ENCODE results near the gene FARSB.

DNA sequence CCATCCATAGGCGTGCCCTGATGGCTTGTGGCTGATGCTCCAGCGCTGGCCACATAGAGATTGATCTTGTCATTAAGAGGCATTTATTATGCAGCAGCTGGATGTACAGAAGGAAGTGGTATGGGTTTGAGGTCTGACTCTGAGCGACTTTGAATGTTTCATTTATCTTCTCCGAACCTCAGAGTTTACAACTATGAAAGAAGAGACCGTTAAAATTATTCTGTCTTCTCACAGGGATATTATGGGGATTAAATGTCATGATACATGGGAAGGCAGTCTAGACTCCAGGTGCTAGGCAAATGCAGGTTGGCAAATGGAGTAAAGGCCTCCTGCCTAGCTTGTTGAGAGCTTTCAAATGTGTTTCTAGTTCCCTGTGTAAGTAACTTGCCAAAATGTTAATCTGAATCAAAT lies 45.8 kb upstream of the FARSB start:
- TF ChIP-seq EZH2 (IDR thresholded peaks at IDR 0.05; ENCODE audit: insufficient read depth, poor library complexity, severe bottlenecking) (no peak), EZH2phosphoT487 (IDR thresholded peaks at IDR 0.05; ENCODE audit: insufficient read depth, low read depth) (no peak)
